ENCODE results near the gene HBE1.
"Not testable (repeated sequence)": the region's sequence is repeated elsewhere in the genome, so short reads cannot be mapped to it uniquely, and the experiment has no call there.

The HBE1 gene

GRCh38 chr11:5252192-5252918, 17.4 kb downstream of the HBE1 start:
- Mint-ChIP-seq H3K36me3 (no peaks in the 10 kb centered on the region), H3K9me3 (no peaks in the 10 kb centered on the region), H3K4me1 (no peaks in the 10 kb centered on the region), H3K27me3 (peaks cover 4 to 7% of the 10 kb centered on the region in 2 donors), H3K4me3 (no peak overlapping the region), H3K27ac (no peak overlapping the region)
- no peak for DNase-seq
- no peak for ATAC-seq (replicated peaks)

GRCh38 chr11:5251746-5252145, 18.0 kb downstream of the HBE1 start:
- no peaks in the 10 kb centered on the region for H3K36me3 Mint-ChIP-seq
- no peaks in the 10 kb centered on the region for H3K4me1 Mint-ChIP-seq
- no peaks in the 10 kb centered on the region for H3K9me3 Mint-ChIP-seq
- H3K4me3 Mint-ChIP-seq: no peak overlapping the region
- ATAC-seq (replicated peaks) (no peak), DNase-seq (no peak)
- H3K27me3 Mint-ChIP-seq: peaks cover 4 to 7% of the 10 kb centered on the region in 2 donors
- H3K27ac Mint-ChIP-seq: no peak overlapping the region

- no peak overlapping the region for H3K27ac Mint-ChIP-seq
- no peak overlapping the region for H3K4me3 Mint-ChIP-seq
- no peak for DNase-seq
- H3K27me3 Mint-ChIP-seq: peaks cover 3 to 4% of the 10 kb centered on the region in 2 donors
- no peaks in the 10 kb centered on the region for H3K36me3 Mint-ChIP-seq
- ATAC-seq (replicated peaks): no peak
- no peaks in the 10 kb centered on the region for H3K9me3 Mint-ChIP-seq
- no peaks in the 10 kb centered on the region for H3K4me1 Mint-ChIP-seq
These were observed 19.1 kb downstream of the HBE1 start for GRCh38 chr11:5250543-5251204.

- not testable (repeated sequence) for H3K4me1 Mint-ChIP-seq; ATAC-seq (replicated peaks); H3K27ac Mint-ChIP-seq
These were observed 19.8 kb downstream of the HBE1 start, which contains the start of gene HBG1 for GRCh38 chr11:5249807-5250396. Gene HBG1, minus strand, starts transcription at chr11:5249857. Its CDS starts 53 bp downstream, at chr11:5249804.

GRCh38 chr11:5248498-5248897, 21.2 kb downstream of the HBE1 start:
- not testable (repeated sequence) for H3K9me3 Mint-ChIP-seq; H3K27ac Mint-ChIP-seq; H3K27me3 Mint-ChIP-seq; H3K4me1 Mint-ChIP-seq; H3K36me3 Mint-ChIP-seq; H3K4me3 Mint-ChIP-seq; ATAC-seq (replicated peaks); DNase-seq

More at GRCh38 chr11:5249807-5250396, 19.8 kb downstream of the HBE1 start, which contains the start of gene HBG1:
- not testable (repeated sequence) for H3K36me3 Mint-ChIP-seq, H3K4me3 Mint-ChIP-seq, H3K9me3 Mint-ChIP-seq, H3K27me3 Mint-ChIP-seq, DNase-seq

GRCh38 chr11:5247472-5248192, 22.1 kb downstream of the HBE1 start:
- Mint-ChIP-seq H3K36me3 (no peaks in the 10 kb centered on the region), H3K27ac (no peak overlapping the region), H3K27me3 (peaks cover 0 to 5% of the 10 kb centered on the region in 2 donors), H3K4me3 (no peak overlapping the region), H3K9me3 (no peaks in the 10 kb centered on the region), H3K4me1 (no peaks in the 10 kb centered on the region)
- ATAC-seq (replicated peaks) (no peak), DNase-seq (no peak)

- DNase-seq: no peak
- H3K4me1 Mint-ChIP-seq: no peaks in the 10 kb centered on the region
- H3K9me3 Mint-ChIP-seq: no peaks in the 10 kb centered on the region
- H3K27ac Mint-ChIP-seq: no peak overlapping the region
- no peak overlapping the region for H3K4me3 Mint-ChIP-seq
- no peaks in the 10 kb centered on the region for H3K36me3 Mint-ChIP-seq
- no peak for ATAC-seq (replicated peaks)
- H3K27me3 Mint-ChIP-seq: peaks cover 0 to 4% of the 10 kb centered on the region in 2 donors
These were observed 22.8 kb downstream of the HBE1 start for GRCh38 chr11:5246772-5247471.

GRCh38 chr11:5245155-5245554, 24.6 kb downstream of the HBE1 start:
- Mint-ChIP-seq H3K27ac (no peak overlapping the region), H3K9me3 (no peaks in the 10 kb centered on the region), H3K27me3 (peaks cover 0 to 4% of the 10 kb centered on the region in 2 donors), H3K36me3 (no peaks in the 10 kb centered on the region), H3K4me1 (no peaks in the 10 kb centered on the region), H3K4me3 (no peak overlapping the region)
- no peak for ATAC-seq (replicated peaks)
- no peak for DNase-seq

GRCh38 chr11:5243816-5244180, 25.9 kb downstream of the HBE1 start:
- H3K27me3 Mint-ChIP-seq: peaks cover 0 to 4% of the 10 kb centered on the region in 2 donors
- H3K27ac Mint-ChIP-seq: no peak overlapping the region
- H3K36me3 Mint-ChIP-seq: no peaks in the 10 kb centered on the region
- ATAC-seq (replicated peaks) (no peak), DNase-seq (no peak)
- H3K9me3 Mint-ChIP-seq: no peaks in the 10 kb centered on the region
- H3K4me3 Mint-ChIP-seq: no peak overlapping the region
- no peaks in the 10 kb centered on the region for H3K4me1 Mint-ChIP-seq

- DNase-seq (no peak), ATAC-seq (replicated peaks) (no peak)
- Mint-ChIP-seq H3K27me3 (peaks cover 0 to 9% of the 10 kb centered on the region in 2 donors), H3K36me3 (no peaks in the 10 kb centered on the region), H3K27ac (no peak overlapping the region), H3K9me3 (no peaks in the 10 kb centered on the region), H3K4me3 (no peak overlapping the region), H3K4me1 (no peaks in the 10 kb centered on the region)
These were observed 26.6 kb downstream of the HBE1 start for GRCh38 chr11:5242933-5243815.

- no peaks in the 10 kb centered on the region for H3K36me3 Mint-ChIP-seq
- no peak for DNase-seq
- ATAC-seq (replicated peaks): no peak
- no peak overlapping the region for H3K4me3 Mint-ChIP-seq
- peaks cover 0 to 9% of the 10 kb centered on the region in 2 donors for H3K27me3 Mint-ChIP-seq
- no peaks in the 10 kb centered on the region for H3K4me1 Mint-ChIP-seq
- no peaks in the 10 kb centered on the region for H3K9me3 Mint-ChIP-seq
- no peak overlapping the region for H3K27ac Mint-ChIP-seq
These were observed 27.5 kb downstream of the HBE1 start for GRCh38 chr11:5242208-5242607.

GRCh38 chr11:5241458-5241857, 28.3 kb downstream of the HBE1 start:
- Mint-ChIP-seq H3K27me3 (peaks cover 0 to 9% of the 10 kb centered on the region in 2 donors), H3K27ac (no peak overlapping the region), H3K4me1 (no peaks in the 10 kb centered on the region), H3K9me3 (no peaks in the 10 kb centered on the region), H3K4me3 (no peak overlapping the region), H3K36me3 (no peaks in the 10 kb centered on the region)
- DNase-seq: no peak
- no peak for ATAC-seq (replicated peaks)

- H3K9me3 Mint-ChIP-seq: no peaks in the 10 kb centered on the region
- no peak overlapping the region for H3K27ac Mint-ChIP-seq
- DNase-seq: no peak
- no peaks in the 10 kb centered on the region for H3K4me1 Mint-ChIP-seq
- ATAC-seq (replicated peaks): no peak
- H3K27me3 Mint-ChIP-seq: peaks cover 0 to 9% of the 10 kb centered on the region in 2 donors
- H3K36me3 Mint-ChIP-seq: no peaks in the 10 kb centered on the region
- no peak overlapping the region for H3K4me3 Mint-ChIP-seq
These were observed 29.3 kb downstream of the HBE1 start for GRCh38 chr11:5240458-5240857.
